ENCODE measurements around the gene ADRB2. TPM values are rescaled to one million over a fixed set of nuclear protein-coding genes. Genes with fewer than 3 reads are reported as not detected.

The ADRB2 gene
- total RNA-seq, 2 donors from 2014 or later, result 2.1 to 3.3 TPM

GRCh38 chr5:148828511-148829247 is 2.3 kb downstream of the ADRB2 start:
- intact Hi-C loops (cut with DNase I), result no loop called here
- no peak for DNase-seq (ENCODE audit: low spot score)

- no peak for DNase-seq (ENCODE audit: low spot score)
- intact Hi-C loops (cut with DNase I), result no loop called here
These were observed 2.8 kb downstream of the ADRB2 start for GRCh38 chr5:148829248-148829594.

- intact Hi-C loops (cut with DNase I), result no loop called here
- no peak for DNase-seq (ENCODE audit: low spot score)
These were observed 3.3 kb downstream of the ADRB2 start for GRCh38 chr5:148829734-148830133.

- DNase-seq (ENCODE audit: low spot score), result no peak
- intact Hi-C loops (cut with DNase I), result no loop called here
These were observed 3.8 kb downstream of the ADRB2 start for GRCh38 chr5:148830211-148830610.

GRCh38 chr5:148831590-148832565 is 5.5 kb downstream of the ADRB2 start:
- intact Hi-C loops (cut with DNase I), result no loop called here
- DNase-seq (ENCODE audit: low spot score), result no peak

- DNase-seq (ENCODE audit: low spot score), result no peak
- intact Hi-C loops (cut with DNase I), result no loop called here
These were observed 6.7 kb downstream of the ADRB2 start for GRCh38 chr5:148833122-148833521.

GRCh38 chr5:148833925-148834324 is 7.5 kb downstream of the ADRB2 start:
- no peak for DNase-seq (ENCODE audit: low spot score)
- intact Hi-C loops (cut with DNase I), result no loop called here

GRCh38 chr5:148834689-148835088 is 8.3 kb downstream of the ADRB2 start:
- no peak for DNase-seq (ENCODE audit: low spot score)
- intact Hi-C loops (cut with DNase I), result no loop called here

- intact Hi-C loops (cut with DNase I), result no loop called here
- DNase-seq (ENCODE audit: low spot score), result no peak
These were observed 10.2 kb downstream of the ADRB2 start for GRCh38 chr5:148836272-148837250.

GRCh38 chr5:148837383-148837782 is 11.0 kb downstream of the ADRB2 start:
- no peak for DNase-seq (ENCODE audit: low spot score)
- intact Hi-C loops (cut with DNase I), result no loop called here

GRCh38 chr5:148838357-148838756 is 11.9 kb downstream of the ADRB2 start:
- no peak for DNase-seq (ENCODE audit: low spot score)
- intact Hi-C loops (cut with DNase I), result no loop called here

GRCh38 chr5:148839960-148840359 is 13.5 kb downstream of the ADRB2 start:
- intact Hi-C loops (cut with DNase I), result no loop called here
- no peak for DNase-seq (ENCODE audit: low spot score)

- no peak for DNase-seq (ENCODE audit: low spot score)
- intact Hi-C loops (cut with DNase I), result no loop called here
These were observed 14.1 kb downstream of the ADRB2 start for GRCh38 chr5:148840531-148840930.

GRCh38 chr5:148841519-148841918 is 15.1 kb downstream of the ADRB2 start:
- intact Hi-C loops (cut with DNase I), result no loop called here
- DNase-seq (ENCODE audit: low spot score), result no peak

- DNase-seq (ENCODE audit: low spot score), result no peak
- intact Hi-C loops (cut with DNase I), result no loop called here
These were observed 15.8 kb downstream of the ADRB2 start for GRCh38 chr5:148842161-148842560.

- intact Hi-C loops (cut with DNase I), result no loop called here
- DNase-seq (ENCODE audit: low spot score), result no peak
These were observed 17.3 kb downstream of the ADRB2 start for GRCh38 chr5:148843510-148844318.

GRCh38 chr5:148844433-148845280 is 18.2 kb downstream of the ADRB2 start:
- DNase-seq (ENCODE audit: low spot score), result no peak
- intact Hi-C loops (cut with DNase I), result no loop called here

- intact Hi-C loops (cut with DNase I), result no loop called here
These were observed 20.5 kb downstream of the ADRB2 start for GRCh38 chr5:148846930-148847329.

More at GRCh38 chr5:148846930-148847329, 20.5 kb downstream of the ADRB2 start:
- DNase-seq (ENCODE audit: low spot score), result no peak

All from posterior vena cava (tissue), 2 donors.